GM12875 (cell line): ENCODE data around the gene SRPK1.

ENCODE experiments used
- H3K4me3 ChIP-seq: one replicate; pipeline ENCODE4 v1.5.1; 2011; ENCODE audit warnings: low read depth, low read length, control low read depth
- CTCF ChIP-seq: IDR thresholded peaks from 2 replicates; pipeline ENCODE4 v1.5.1; 2011; ENCODE audit warnings: low read depth, mild to moderate bottlenecking, control low read depth, inconsistent platforms, low read length, moderate library complexity, borderline replicate concordance; ENCODE audit not compliant: insufficient read depth

The SRPK1 gene

GRCh38 chr6:35920793-35921732 is at the start of gene SRPK1:
SRPK1 (minus strand) TSS chr6:35921098; CDS start chr6:35921056, 42 bp downstream.
- peak within 1 kb of the TSS; percentile 73 for H3K4me3 ChIP-seq
- TF ChIP-seq CTCF: 0 out of 2 replicates have a peak, but pooled peaks have one; percentile 4

- no peak for TF ChIP-seq CTCF
- H3K4me3 ChIP-seq: no peak overlapping the region
These were observed 49.3 kb upstream of the SRPK1 start for GRCh38 chr6:35970181-35970580.

GRCh38 chr6:35969646-35970045 is 48.7 kb upstream of the SRPK1 start:
- TF ChIP-seq CTCF: no peak
- no peak overlapping the region for H3K4me3 ChIP-seq

GRCh38 chr6:35968821-35969220 is 47.9 kb upstream of the SRPK1 start:
- no peak for TF ChIP-seq CTCF
- H3K4me3 ChIP-seq: no peak overlapping the region

- no peak overlapping the region for H3K4me3 ChIP-seq
- no peak for TF ChIP-seq CTCF
These were observed 46.3 kb upstream of the SRPK1 start for GRCh38 chr6:35967076-35967774.

- no peak overlapping the region for H3K4me3 ChIP-seq
- TF ChIP-seq CTCF: no peak
These were observed 42.1 kb upstream of the SRPK1 start for GRCh38 chr6:35962779-35963560.
